H9 (cell line): ENCODE measurements around the gene SPINT2. TPM values are rescaled to one million over a fixed set of nuclear protein-coding genes. Genes with fewer than 3 reads are reported as not detected.

Experiments
- DNase-seq: peaks from one replicate; pipeline ENCODE4 v3.0.0-alpha.2; 2017
- H2AFZ ChIP-seq: one replicate; pipeline ENCODE4 v1.6.1; 2013; ENCODE audit warnings: mild to moderate bottlenecking, low read length, control low read depth, moderate library complexity
- H2AK5ac ChIP-seq: 2 replicates; pipeline ENCODE4 v1.6.1; 2013; ENCODE audit warnings: low read length, control low read depth, mixed read lengths; ENCODE audit not compliant: insufficient read length
- H2BK120ac ChIP-seq: one replicate; pipeline ENCODE4 v1.6.1; 2013; ENCODE audit warnings: low read depth, mild to moderate bottlenecking, low read length, control low read depth, inconsistent platforms; ENCODE audit not compliant: poor library complexity, severe bottlenecking
- H2BK12ac ChIP-seq: 2 replicates; pipeline ENCODE4 v1.6.1; 2013; ENCODE audit warnings: low read length, control low read depth, mixed read lengths, low read depth; ENCODE audit not compliant: insufficient read length
- H2BK15ac ChIP-seq: 2 replicates; pipeline ENCODE4 v1.6.1; 2013; ENCODE audit warnings: low read depth, low read length, control low read depth
- H2BK20ac ChIP-seq: one replicate; pipeline ENCODE4 v1.6.1; 2013; ENCODE audit warnings: low read depth, mild to moderate bottlenecking, low read length, control low read depth, inconsistent platforms; ENCODE audit not compliant: poor library complexity, severe bottlenecking
- H2BK5ac ChIP-seq: 2 replicates; pipeline ENCODE4 v1.6.1; 2013; ENCODE audit warnings: low read length, control low read depth, mixed read lengths; ENCODE audit not compliant: insufficient read length
- H3K14ac ChIP-seq: 2 replicates; pipeline ENCODE4 v1.6.1; 2013; ENCODE audit warnings: low read length, control low read depth; ENCODE audit not compliant: insufficient read depth
- H3K18ac ChIP-seq: 2 replicates; pipeline ENCODE4 v1.6.1; 2013; ENCODE audit warnings: low read depth, mild to moderate bottlenecking, mixed read lengths, low read length, control low read depth; ENCODE audit not compliant: insufficient read length
- H3K23ac ChIP-seq: 2 replicates; pipeline ENCODE4 v1.6.1; 2013; ENCODE audit warnings: low read length, control low read depth, mixed read lengths, low read depth; ENCODE audit not compliant: insufficient read length
- H3K23me2 ChIP-seq: 2 replicates; pipeline ENCODE4 v1.6.1; 2013; ENCODE audit warnings: low read depth, mild to moderate bottlenecking, mixed read lengths, low read length, control low read depth; ENCODE audit not compliant: insufficient read length, poor library complexity, severe bottlenecking
- H3K27ac ChIP-seq: 2 replicates; pipeline ENCODE4 v1.5.1; 2013; ENCODE audit warnings: low read length, control low read depth, mixed read lengths, low read depth; ENCODE audit not compliant: insufficient read length
- H3K27me3 ChIP-seq: 2 replicates; pipeline ENCODE4 v1.6.1; 2013; ENCODE audit warnings: low read length, control low read depth, inconsistent platforms; ENCODE audit not compliant: insufficient read depth
- H3K4ac ChIP-seq: 2 replicates; pipeline ENCODE4 v1.6.1; 2013; ENCODE audit warnings: low read depth, mild to moderate bottlenecking, control low read depth, inconsistent platforms, low read length, moderate library complexity
- H3K4me1 ChIP-seq: 2 replicates; pipeline ENCODE4 v1.6.1; 2013; ENCODE audit warnings: low read length, control low read depth, inconsistent platforms; ENCODE audit not compliant: insufficient read depth
- H3K4me2 ChIP-seq: 2 replicates; pipeline ENCODE4 v1.6.1; 2013; ENCODE audit warnings: low read length, control low read depth, mixed read lengths; ENCODE audit not compliant: insufficient read length, insufficient read depth
- H3K56ac ChIP-seq: 2 replicates; pipeline ENCODE4 v1.6.1; 2013; ENCODE audit warnings: low read depth, mild to moderate bottlenecking, mixed read lengths, low read length, control low read depth; ENCODE audit not compliant: insufficient read length
- H3K79me1 ChIP-seq: 2 replicates; pipeline ENCODE4 v1.6.1; 2013; ENCODE audit warnings: low read depth, mild to moderate bottlenecking, moderate library complexity, low read length, control low read depth, inconsistent platforms; ENCODE audit not compliant: insufficient read depth, poor library complexity, severe bottlenecking
- H3K79me2 ChIP-seq: 2 replicates; pipeline ENCODE4 v1.6.1; 2013; ENCODE audit warnings: low read length, control low read depth, inconsistent platforms; ENCODE audit not compliant: insufficient read depth
- H3K9ac ChIP-seq: 2 replicates; pipeline ENCODE4 v1.6.1; 2013; ENCODE audit warnings: low read length, control low read depth, mixed read lengths; ENCODE audit not compliant: insufficient read length; ENCODE audit errors: extremely low read depth
- H3K9me3 ChIP-seq: one replicate; pipeline ENCODE4 v1.6.1; 2013; ENCODE audit warnings: low read depth, low read length, inconsistent platforms; ENCODE audit not compliant: control insufficient read depth
- H3T11ph ChIP-seq: one replicate; pipeline ENCODE4 v1.6.1; 2013; ENCODE audit warnings: mild to moderate bottlenecking, low read length, control low read depth, inconsistent platforms
- H4K20me1 ChIP-seq: one replicate; pipeline ENCODE4 v1.6.1; 2013; ENCODE audit not compliant: control insufficient read depth, insufficient read length, insufficient read depth
- H4K5ac ChIP-seq: 2 replicates; pipeline ENCODE4 v1.6.1; 2013; ENCODE audit warnings: low read depth, mild to moderate bottlenecking, mixed read lengths, low read length, control low read depth; ENCODE audit not compliant: insufficient read length
- H4K8ac ChIP-seq: replicated peaks from 2 replicates; pipeline ENCODE4 v1.6.1; 2013; ENCODE audit warnings: low read length, control low read depth, mixed read lengths, low read depth; ENCODE audit not compliant: insufficient read length
- H4K91ac ChIP-seq: 2 replicates; pipeline ENCODE4 v1.6.1; 2013; ENCODE audit warnings: low read depth, mild to moderate bottlenecking, moderate library complexity, mixed read lengths, low read length, control low read depth; ENCODE audit not compliant: insufficient read length
- H3K27ac Mint-ChIP-seq, 3 experiments: 2 replicates in 2 of 3; 3 replicates in 1 of 3; pipeline ENCODE4 v1.8.0; 2020 to 2021; ENCODE audit warnings: mixed read lengths in 3 of 3, mild to moderate bottlenecking in 1 of 3, moderate library complexity in 1 of 3
- H3K27me3 Mint-ChIP-seq: 2 replicates; pipeline ENCODE4 v1.8.0; 2021; ENCODE audit warnings: low read depth, mild to moderate bottlenecking, moderate library complexity, mixed read lengths
- H3K36me3 Mint-ChIP-seq, 3 experiments: 2 replicates in 2 of 3; 3 replicates in 1 of 3; pipeline ENCODE4 v1.8.0; 2020 to 2021; ENCODE audit warnings: low read depth in 3 of 3, mixed read lengths in 3 of 3; ENCODE audit not compliant: insufficient read depth in 1 of 3
- H3K4me1 Mint-ChIP-seq, 2 experiments: 2 replicates each; pipeline ENCODE4 v1.8.0; 2020; ENCODE audit warnings: mixed read lengths in 2 of 2
- H3K4me3 Mint-ChIP-seq, 2 experiments: 2 replicates in 1 of 2; 3 replicates in 1 of 2; pipeline ENCODE4 v1.8.0; 2020 to 2021; ENCODE audit warnings: mild to moderate bottlenecking in 2 of 2, mixed read lengths in 2 of 2, moderate library complexity in 1 of 2
- H3K9me3 Mint-ChIP-seq, 2 experiments: 2 replicates in 1 of 2; 3 replicates in 1 of 2; pipeline ENCODE4 v1.8.0; 2020; ENCODE audit warnings: mild to moderate bottlenecking in 2 of 2, mixed read lengths in 2 of 2, moderate library complexity in 1 of 2
- CTCF ChIP-seq: fragments of 200-600 bp; sonication (generic); conservative IDR thresholded peaks from 3 replicates; pipeline ENCODE4 v1.8.0; 2021; ENCODE audit warnings: antibody characterized with exemption, mild to moderate bottlenecking
- WGBS: extraction: QIAGEN DNeasy Blood & Tissue Kit; methylation state at CpG from one replicate; pipeline ENCODE4 v1.1.7; 2013; ENCODE audit warnings: missing lambda C conversion rate, low lambda C conversion rate, mixed read lengths; ENCODE audit not compliant: insufficient read length; ENCODE audit errors: extremely low coverage; 5-methylcytosine and 5-hydroxymethylcytosine counted together
- total RNA-seq: library from RNA; stranded (reverse); gene quantifications from 2 replicates; pipeline ENCODE4 v1.2.1, GENCODE V29; 2021

Gene SPINT2
- total RNA-seq, 1 experiment from 2014 or later: 283 TPM

DNA sequence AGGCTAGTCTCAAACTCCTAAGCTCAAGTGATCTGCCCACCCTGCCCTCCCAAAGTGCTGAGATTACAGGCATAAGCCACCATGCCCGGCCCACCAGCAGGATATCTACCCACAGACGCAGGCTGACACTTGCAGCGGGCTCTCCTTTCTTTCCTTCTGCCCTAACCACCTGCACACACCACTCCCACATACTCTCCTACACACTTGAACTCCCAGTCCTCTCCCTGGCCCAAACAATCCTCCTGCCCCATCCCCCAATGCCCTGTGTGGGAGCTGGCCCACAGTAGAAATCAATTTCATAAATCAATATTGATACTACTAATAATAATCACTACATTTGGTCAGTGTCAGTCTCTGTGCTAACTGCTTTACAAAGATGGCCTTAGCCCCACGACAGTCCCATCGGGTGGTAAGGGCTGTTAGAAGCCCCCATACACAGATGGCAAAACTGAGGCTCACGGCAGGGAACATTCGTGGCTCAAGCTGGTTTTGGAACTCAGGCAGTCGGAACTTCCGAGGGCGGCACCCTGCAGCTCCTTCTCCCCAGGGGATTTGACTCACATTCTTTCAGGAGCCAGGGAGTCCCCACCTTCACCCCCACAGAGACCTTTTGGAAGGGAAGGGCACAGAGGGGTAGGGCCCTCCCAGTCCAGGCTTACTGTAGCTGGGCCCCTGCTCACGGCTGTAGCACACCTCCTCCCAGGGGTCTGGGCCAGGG is 36.9 kb upstream of the SPINT2 start:
- Histone ChIP-seq H3K4me1 (0 out of 2 replicates have a peak, but pooled peaks cover 2% of the 10 kb centered on the region), H4K91ac (no peak overlapping the region), H3K79me2 (no peaks in the 10 kb centered on the region), H2BK20ac (no peak overlapping the region), H3K9me3 (no peaks in the 10 kb centered on the region), H3K23me2 (peaks cover 9% of the 10 kb centered on the region), H2BK120ac (no peak overlapping the region), H2AFZ (no peak overlapping the region), H4K8ac (no peak overlapping the region), H2AK5ac (no peak overlapping the region), H2BK15ac (no peak overlapping the region), H3K56ac (no peak overlapping the region), H2BK12ac (no peak overlapping the region), H3T11ph (no peak overlapping the region), H4K5ac (no peak overlapping the region), H3K4me2 (peak overlapping the region; percentile 57), H3K27me3 (no peaks in the 10 kb centered on the region; the same call in 1 of the 2 replicates), H3K27ac (no peak overlapping the region), H3K18ac (no peak overlapping the region), H3K79me1 (no peaks in the 10 kb centered on the region), H3K4ac (no peak overlapping the region), H3K23ac (no peak overlapping the region), H3K14ac (no peak overlapping the region), H3K9ac (no peak overlapping the region), H4K20me1 (peaks cover 2% of the 10 kb centered on the region), H2BK5ac (no peak overlapping the region)
- TF ChIP-seq CTCF: no peak
- no peak for DNase-seq
- WGBS: no CpG with 5 or more reads among the region's 11 CpGs
- Mint-ChIP-seq H3K27ac (peak overlapping the region in 1 of 3 experiments; percentile 94; a peak in 2 of 7 replicates), H3K4me1 (peaks cover 23 to 40% of the 10 kb centered on the region in 2 experiments), H3K4me3 (peak overlapping the region; percentile 56 to 78), H3K36me3 (no peaks in the 10 kb centered on the region; a peak in 1 of 7 replicates), H3K27me3 (peaks cover 48% of the 10 kb centered on the region), H3K9me3 (no peaks in the 10 kb centered on the region; a peak in 1 of 5 replicates)
